Middle frontal gyrus (tissue), 1 donor: ENCODE measurements around the gene ELMO1.

Experiments
- DNase-seq: peaks from one replicate; pipeline ENCODE4 v3.0.0-alpha.2; 2015; ENCODE audit warnings: low spot score; ENCODE audit errors: extremely low spot score

ELMO1 gene

GRCh38 chr7:37349979-37350590 lies 98.6 kb downstream of the ELMO1 start:
- no peak for DNase-seq

- DNase-seq, result no peak
Measured at GRCh38 chr7:37348982-37349381, 99.7 kb downstream of the ELMO1 start.

DNA sequence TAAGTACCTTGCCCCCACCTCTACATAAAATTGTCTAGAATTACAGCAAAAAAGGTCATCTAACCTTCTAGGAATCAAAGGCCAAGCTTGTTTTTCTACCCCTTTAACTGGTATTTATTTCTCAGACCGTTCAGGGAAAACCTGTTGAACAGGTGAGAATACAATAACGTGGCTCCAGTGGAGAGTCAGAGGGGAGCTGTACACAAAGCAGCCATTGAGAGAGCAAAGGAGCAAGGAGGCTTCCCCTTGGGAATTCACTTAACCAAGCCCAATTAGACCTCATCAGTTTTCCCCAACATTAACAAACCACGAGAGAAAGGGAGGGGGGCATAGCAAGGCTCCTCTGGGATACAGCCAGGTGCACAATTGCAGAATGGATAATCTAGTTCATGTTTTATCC lies 101.9 kb downstream of the ELMO1 start:
- DNase-seq, result no peak

GRCh38 chr7:37344886-37345579 lies 103.6 kb downstream of the ELMO1 start:
- DNase-seq, result no peak

GRCh38 chr7:37342688-37343471 lies 105.8 kb downstream of the ELMO1 start:
- no peak for DNase-seq

- DNase-seq, result no peak
Measured at GRCh38 chr7:37342176-37342687, 106.4 kb downstream of the ELMO1 start.

- DNase-seq, result no peak
Measured at GRCh38 chr7:37341033-37341630, 107.5 kb downstream of the ELMO1 start.

DNA sequence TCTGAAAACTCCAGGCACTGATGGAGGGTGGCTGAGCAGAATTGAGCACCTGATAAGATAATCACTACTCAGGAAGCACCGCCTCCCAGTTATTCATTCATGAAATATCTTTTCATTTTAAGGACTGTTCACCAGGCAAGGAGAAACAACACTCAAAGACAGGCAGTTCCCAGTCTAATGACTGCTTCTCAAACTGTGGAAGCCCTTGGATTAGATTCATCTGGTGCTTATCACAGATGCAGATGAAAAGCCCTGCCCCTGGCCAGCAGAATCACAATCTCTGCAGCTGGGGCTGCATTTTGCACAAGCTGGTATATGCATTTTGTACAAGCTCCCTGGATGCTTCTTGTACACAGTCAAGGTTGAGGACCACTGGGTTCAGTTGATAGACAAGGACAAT lies 109.7 kb downstream of the ELMO1 start:
- no peak for DNase-seq

DNA sequence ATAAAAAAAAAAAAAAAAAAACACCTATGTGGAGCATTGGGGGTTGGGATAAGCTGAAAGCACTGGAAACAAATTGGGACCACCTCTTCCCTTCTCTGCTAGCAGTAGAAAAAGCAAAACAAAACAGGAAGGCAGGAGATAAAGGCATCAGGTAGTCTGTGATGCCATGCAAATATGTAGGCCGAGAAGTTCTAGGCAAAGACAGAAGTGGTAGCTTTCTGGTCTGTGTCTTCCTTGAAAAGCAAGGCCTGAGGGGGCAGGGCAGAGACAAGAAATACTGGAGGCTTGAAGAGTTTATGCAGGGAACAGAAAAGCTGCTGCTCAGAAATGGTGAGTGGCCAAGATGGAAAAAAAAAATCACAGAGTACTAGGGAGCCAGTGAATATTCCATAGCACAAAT lies 111.1 kb downstream of the ELMO1 start:
- no peak for DNase-seq

GRCh38 chr7:37336259-37336658 lies 112.4 kb downstream of the ELMO1 start:
- no peak for DNase-seq

- DNase-seq, result no peak
Measured at GRCh38 chr7:37333075-37333474, 115.6 kb downstream of the ELMO1 start.

- DNase-seq, result no peak
Measured at GRCh38 chr7:37332243-37333016, 116.2 kb downstream of the ELMO1 start.

DNA sequence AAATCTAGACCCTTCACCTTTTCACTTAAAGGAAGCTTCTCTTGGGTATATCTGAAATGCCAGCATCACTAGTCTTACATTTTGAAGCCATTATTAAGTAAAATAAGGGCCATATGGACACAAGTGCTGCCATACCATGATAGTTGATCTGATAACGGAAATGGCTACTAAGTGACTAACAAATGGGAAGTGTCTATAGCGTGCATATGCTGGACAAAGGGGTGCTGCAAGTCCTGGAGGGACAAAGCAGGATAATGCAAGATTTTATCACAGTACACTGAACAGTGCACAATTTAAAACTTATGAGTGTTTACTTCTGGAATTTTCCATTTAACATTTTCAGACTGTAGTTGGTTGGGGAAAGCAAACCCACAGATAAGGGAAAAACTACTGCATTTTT lies 117.9 kb downstream of the ELMO1 start:
- DNase-seq, result no peak

DNA sequence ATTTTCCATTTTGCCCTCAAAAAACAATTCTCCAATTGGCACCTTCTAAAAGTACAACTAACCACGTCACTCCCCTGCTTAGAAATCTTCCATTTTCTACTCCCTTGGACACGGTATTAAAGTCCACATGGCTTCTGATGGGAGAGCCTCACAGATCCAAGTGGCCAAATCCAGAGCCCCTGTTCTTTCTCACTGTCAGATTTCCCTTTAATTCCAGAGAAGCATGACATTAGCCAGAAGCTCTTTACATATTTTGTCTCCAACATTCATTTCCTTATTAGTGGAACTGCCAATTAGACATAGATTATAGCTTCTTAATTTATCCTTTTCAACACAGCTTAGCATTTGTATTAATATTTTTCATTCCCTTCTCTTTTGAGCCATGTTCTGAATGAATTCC lies 118.7 kb downstream of the ELMO1 start:
- no peak for DNase-seq

GRCh38 chr7:37327288-37327687 lies 121.4 kb downstream of the ELMO1 start:
- DNase-seq, result no peak

- no peak for DNase-seq
Measured at GRCh38 chr7:37323966-37324365, 124.7 kb downstream of the ELMO1 start.

- no peak for DNase-seq
Measured at GRCh38 chr7:37322831-37323230, 125.8 kb downstream of the ELMO1 start.

DNA sequence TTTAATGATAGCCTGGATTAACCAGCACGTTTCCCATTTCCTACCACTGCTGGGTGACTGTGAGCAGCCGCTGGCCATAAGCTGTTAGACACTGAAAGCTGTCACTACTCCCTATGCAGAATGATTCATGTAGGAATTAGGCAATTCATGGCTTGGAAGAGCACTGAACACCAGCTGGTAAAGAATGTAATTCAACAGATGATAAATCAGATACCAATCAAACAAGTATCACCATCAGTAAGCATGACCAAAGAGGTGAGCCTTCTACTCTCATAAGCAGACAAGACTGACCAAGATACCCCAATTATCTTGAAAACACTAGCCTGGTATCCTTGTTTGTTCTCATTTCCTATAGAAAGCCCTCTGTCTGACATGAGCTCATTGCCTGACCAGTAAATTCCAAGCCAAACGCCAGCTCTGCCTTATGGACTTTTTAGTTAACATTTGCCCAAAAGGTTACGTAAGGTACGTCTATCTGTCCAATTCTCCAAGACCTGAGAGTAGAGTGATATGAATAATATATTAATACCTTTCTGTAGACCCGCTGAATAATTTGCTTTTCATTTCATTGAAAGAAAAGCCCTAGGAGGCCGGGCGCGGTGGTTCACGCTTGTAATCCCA lies 127.7 kb downstream of the ELMO1 start:
- DNase-seq, result no peak

- no peak for DNase-seq
Measured at GRCh38 chr7:37320140-37320847, 128.4 kb downstream of the ELMO1 start.

DNA sequence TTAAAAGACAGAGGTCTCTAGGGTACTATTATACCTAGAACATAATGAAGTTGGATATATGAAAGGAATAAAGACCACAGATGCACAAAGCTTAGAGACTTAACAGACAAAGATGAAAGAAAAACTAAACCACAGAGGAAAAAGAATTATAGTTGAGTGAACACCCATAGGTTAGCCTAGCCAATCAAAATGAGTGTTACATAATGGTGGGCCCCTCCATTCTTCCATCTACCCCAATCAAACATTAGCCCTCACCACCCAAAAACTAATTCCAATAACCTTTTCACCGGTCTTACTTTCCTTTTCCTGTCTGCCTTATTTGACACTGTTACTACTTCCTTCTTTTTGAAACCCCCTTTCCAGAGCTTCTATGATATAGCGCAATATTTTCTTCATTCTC lies 130.1 kb downstream of the ELMO1 start:
- no peak for DNase-seq
